Fibroblast of skin of scalp (primary cell): ENCODE measurements around the gene NRBP1. TPM values are rescaled to one million over a fixed set of nuclear protein-coding genes. Genes with fewer than 3 reads are reported as not detected.

Source experiments
- DNase-seq: peaks from one replicate; pipeline ENCODE4 v3.0.0-alpha.2; 2013
- polyA plus RNA-seq, 2 experiments: library from polyadenylated mRNA; unstranded; fragments of 120-200 nt; gene quantifications; one replicate each; pipeline ENCODE4 v1.2.1, GENCODE V29; 2013; ENCODE audit not compliant: insufficient read length in 2 of 2

The NRBP1 gene
- 150 TPM for polyA plus RNA-seq (2013, experiment 1 of 2; ENCODE audit: insufficient read length)
- polyA plus RNA-seq (2013, experiment 2 of 2; ENCODE audit: insufficient read length): 151 TPM

DNA sequence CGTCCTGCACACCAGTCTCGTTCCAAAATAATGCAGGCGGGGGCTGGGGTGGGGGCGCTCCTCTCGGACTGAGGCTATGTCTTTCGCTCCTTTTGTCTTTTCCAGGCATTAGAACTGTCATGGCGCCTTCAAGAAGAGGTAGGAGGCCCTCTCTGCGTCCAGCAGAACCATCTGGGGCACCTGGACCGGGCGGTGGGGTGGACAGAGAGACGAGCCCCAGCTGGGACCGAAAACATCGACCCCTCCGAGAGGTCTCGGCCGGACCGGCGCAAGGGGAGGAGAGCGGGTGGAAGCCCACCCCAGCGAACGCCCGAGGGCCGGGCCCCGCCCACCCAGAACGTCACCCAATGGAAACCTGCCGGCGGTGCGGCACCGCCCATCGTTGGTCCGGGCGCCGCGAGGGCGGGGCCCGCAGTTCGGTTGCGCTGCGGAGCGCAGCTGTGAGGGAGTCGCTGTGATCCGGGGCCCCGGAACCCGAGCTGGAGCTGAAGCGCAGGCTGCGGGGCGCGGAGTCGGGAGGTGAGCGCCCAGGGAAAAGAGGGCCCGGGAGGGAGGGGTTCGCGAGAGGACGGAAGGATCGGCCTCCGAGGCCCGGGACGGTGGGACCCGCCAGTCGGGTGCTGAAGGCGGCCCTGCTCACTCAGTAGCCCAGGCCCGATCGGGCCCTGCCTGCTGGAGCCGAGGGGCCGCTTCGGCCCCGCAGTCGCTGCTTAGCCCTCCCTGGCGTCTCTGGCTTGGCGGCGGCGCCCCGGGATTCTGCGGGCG is at the start of gene NRBP1:
TSS of gene NRBP1 (plus strand) at position 419 of the 765 bp plus-strand sequence. CDS start 4,643 bp downstream, outside the sequence.
- peak; percentile 89 for DNase-seq

DNA sequence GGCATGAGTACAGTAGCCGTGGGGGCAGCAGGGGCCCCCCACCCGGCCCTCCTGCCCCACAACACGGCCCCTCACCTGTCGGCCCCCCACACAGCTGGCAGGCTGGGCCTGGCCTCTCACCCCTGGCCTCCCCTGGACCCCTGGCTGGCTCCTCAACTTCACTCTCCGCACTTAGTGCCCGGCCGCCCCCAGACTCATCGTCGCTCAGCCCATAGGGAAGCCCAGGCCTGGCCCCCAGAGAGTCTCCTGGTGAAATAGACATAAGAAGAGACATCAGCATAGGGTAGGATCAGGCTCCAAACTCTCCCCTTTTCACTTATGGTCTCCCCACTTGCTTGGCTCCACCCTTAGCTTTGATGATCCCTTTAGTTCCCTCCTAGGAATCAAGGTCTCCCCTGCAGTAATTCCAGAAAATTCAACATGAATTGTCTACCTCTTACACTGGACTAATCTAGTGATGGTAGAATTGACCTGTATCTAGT is 49.6 kb upstream of the NRBP1 start:
- no peak for DNase-seq

- no peak for DNase-seq
Observed at GRCh38 chr2:27379383-27379835, 49.0 kb upstream of the NRBP1 start.

DNA sequence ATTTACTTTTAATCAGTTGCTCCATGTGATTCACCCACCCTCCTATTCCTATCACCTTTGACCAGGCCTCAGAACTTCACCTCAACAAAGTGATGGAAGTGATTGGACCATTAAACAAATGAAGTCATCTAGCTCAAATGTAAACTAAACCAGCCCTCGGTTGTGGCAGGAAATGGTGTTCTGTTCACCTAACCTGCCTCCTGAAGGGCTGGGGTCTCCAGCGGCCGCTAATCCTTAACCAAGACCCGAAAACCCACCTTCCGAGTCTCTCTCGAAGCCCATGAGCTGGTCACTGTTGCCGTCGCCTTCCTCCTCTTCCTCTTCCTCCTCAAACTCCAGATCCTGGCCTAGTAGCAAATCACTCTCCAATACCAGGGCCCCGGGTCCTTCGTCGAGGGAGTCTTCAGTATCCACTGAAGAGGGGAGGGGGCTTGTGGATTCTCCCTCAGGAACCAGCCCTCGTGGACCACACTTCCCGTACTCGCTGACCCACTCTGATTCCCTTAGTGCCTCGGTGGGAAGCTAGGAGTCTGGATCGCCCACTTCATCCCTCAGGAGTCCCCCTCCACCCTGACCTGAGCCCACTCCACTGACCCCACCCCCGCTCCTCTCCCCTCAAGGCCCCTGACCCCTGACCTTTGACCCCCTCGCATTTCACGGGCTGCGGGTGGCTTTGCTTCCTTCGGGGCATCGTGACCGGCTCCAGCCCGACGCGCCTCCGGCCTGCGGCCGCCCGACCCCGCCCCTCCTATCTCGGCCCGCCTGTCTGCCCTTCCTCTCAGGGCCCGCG is 48.4 kb upstream of the NRBP1 start:
- peak; percentile 14 for DNase-seq

DNA sequence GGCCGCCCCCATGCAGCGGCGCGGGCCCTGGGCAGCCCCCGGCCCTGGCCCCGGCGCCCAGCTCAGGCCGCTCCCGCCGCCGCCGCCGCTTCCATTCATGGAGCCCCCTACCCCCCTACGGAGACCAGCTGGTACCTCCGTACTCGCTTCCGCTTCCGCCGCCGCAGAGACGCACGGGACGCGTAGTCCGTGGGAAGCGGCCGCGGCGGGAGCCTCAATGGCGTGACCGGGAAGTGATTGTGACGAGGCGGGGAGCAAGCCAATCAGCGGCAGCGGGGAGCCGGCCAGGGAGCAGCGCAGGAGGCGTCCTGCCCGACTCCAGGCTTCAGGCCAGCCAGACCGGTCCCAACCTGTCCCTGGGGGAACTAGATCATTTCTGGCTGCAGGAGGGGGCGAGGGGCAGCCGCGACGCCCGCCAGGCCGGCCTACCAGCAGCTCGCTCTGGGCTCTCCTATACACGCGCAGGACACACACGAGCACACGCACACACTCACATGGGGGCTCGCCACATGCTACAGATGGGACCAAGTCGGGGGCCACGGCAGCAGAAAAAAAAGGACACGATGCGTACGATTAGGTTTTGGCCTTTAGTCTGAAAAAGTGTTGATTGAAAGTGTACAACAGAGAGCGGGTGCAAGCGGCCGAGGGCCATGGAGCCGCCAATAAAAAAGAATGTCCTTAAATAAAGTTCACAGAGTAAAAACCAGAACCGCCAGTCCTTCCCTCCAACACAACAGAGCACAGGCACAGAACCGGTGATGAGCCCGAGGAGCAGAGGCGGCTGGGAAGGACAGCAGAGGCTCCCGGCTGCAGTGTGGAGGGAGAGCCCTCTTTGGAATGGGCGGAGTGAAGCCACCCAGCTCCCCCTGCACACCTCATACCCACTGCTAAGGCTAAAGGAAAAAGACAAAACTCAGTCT is 47.5 kb upstream of the NRBP1 start, which contains the start of gene ZNF513:
TSS of gene ZNF513 (minus strand) at position 109 of the 920 bp plus-strand sequence. CDS start 208 bp downstream, outside the sequence.
- peak; percentile 96 for DNase-seq

DNA sequence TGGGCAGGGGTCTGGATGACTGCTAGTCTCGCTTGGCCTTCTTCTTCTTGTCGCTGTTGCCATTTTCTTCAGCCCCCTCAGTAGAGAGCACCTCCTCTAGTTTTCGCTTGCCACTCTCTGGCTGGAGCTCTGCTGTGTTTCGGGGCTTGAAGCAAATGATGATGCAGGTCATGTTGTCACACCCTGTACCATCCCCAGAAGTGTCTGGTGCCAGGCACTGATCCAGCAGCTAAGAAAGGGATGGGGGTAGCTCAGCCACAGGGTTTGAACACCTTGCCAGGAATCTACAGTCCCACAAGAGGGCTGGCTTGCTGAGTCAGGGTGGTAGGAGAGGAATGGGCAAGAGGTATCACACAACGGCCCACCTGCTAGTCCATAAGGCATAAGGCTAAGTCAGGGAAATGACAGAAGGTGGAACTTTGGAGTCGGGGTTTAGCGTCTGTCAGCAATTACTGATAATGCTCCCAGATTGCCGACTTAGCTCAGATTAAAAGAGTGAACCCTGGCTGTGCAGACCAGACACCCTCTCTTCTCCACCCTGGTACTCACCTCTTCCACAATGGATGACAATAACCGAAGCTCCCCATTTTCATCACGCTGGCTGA is 46.8 kb upstream of the NRBP1 start:
- DNase-seq: no peak

GRCh38 chr2:27390822-27391679 is 37.4 kb upstream of the NRBP1 start:
- DNase-seq: no peak

DNA sequence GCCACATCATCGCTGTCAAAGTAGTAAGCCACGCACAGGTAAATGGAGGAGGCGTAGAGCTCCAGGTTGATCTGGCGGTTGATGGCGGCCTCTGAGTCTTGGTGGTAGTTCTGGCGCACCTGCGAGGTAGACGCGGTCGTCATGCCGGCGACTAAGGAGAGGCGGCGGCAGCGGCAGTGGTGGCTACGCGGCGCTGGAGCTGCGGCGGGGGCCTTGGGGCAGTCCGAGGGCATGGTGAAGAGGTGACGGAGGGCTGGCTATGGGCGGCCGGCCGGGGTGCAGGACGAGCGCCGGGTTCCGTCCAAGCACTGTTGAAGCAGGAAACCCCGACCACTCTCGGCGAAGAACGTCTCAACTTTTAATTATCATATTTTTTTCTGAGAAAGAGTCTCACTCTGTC is 35.2 kb upstream of the NRBP1 start:
- DNase-seq: no peak

GRCh38 chr2:27398962-27399361 is 29.5 kb upstream of the NRBP1 start:
- DNase-seq: no peak

- DNase-seq: peak; percentile 44
Observed at GRCh38 chr2:27400348-27401135, 27.9 kb upstream of the NRBP1 start.

DNA sequence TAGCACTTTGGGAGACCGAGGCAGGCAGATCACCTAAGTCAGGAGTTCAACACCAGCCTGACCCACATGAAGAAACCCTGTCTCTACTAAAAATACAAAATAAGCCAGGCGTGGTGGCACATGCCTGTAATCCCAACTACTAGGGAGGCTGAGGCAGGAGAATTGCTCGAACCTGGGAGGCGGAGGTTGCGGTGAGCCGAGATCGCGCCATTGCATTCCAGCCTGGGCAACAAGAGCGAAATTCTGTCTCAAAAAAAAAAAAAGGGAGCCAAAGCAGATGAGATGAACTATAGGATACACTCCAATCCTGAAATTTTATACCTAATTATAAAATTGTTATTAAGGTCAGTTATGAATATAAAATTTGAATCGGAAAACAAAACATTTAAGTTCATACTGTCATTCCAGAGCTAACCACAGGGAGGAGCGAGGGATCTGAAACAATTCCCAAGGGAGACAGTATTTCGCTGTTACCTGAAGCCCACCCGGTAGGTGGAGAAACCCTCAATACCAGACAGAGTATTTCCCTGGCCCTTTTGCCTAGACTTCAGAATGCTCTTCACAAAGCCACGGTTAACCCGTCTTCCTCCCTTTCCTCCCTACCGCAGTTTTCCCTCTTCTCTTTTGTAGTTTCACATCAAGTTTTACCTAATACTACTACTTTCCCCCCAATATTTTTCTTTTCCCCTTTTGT is 20.5 kb upstream of the NRBP1 start:
- DNase-seq: peak; percentile 44

- DNase-seq: no peak
Observed at GRCh38 chr2:27408601-27409320, 19.7 kb upstream of the NRBP1 start.

GRCh38 chr2:27409321-27410073 is 18.9 kb upstream of the NRBP1 start, which contains the start of gene PPM1G:
Gene PPM1G (minus strand): TSS chr2:27409591. CDS start chr2:27409422, 169 bp downstream.
- peak; percentile 92 for DNase-seq

- DNase-seq: no peak
Observed at GRCh38 chr2:27412419-27413152, 15.8 kb upstream of the NRBP1 start.

GRCh38 chr2:27416151-27416550 is 12.3 kb upstream of the NRBP1 start:
- no peak for DNase-seq

DNA sequence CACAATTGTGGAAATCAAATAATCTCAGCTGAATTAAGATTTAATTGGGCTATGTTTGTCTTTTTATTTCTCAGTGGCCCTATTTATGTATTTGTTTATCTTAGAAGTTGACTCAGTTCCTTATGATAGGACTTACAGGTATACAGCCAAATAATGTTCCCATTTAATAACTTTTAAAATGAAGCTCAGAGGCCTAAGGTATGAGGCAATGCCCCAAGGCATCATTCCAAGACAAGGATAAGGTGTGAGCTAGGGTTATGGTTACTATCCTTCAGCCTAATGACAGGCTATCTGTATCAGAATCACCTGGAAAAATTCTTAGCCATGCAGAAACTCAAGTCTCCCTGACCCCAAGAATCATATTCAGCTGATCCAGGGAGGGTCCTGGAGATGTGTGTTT is 7.4 kb upstream of the NRBP1 start:
- no peak for DNase-seq
